Inferior parietal cortex (tissue), 1 donor: Measurements from ENCODE around the gene LMX1B.

Experiments
- DNase-seq: peaks from one replicate; pipeline ENCODE4 v3.0.0-alpha.2; 2016; ENCODE audit errors: extremely low spot score

The LMX1B gene

GRCh38 chr9:126604059-126605055 lies 9.4 kb upstream of the LMX1B start:
- DNase-seq = no peak

- no peak for DNase-seq
Measured at GRCh38 chr9:126605792-126606482, 7.8 kb upstream of the LMX1B start.

DNA sequence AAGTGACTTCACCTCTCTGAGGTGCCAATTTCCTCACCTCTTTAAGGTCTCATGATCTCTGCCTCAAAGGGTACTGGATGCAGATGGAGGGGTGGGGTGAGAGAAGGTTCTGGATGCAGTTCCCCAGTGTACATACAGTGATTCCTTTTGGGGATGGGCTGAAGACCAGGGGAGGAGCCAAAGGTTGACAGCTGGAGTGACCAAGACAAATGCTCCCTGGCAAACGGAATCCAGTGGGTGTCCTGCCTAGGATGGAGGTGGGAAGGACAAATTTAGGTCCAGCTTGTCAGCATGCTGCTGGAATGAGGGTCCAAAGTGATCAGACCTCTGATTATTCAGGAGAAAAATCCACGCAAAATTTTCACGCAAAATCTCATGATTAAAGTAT lies 7.3 kb upstream of the LMX1B start:
- no peak for DNase-seq

- DNase-seq = no peak
Measured at GRCh38 chr9:126607086-126607485, 6.6 kb upstream of the LMX1B start.

DNA sequence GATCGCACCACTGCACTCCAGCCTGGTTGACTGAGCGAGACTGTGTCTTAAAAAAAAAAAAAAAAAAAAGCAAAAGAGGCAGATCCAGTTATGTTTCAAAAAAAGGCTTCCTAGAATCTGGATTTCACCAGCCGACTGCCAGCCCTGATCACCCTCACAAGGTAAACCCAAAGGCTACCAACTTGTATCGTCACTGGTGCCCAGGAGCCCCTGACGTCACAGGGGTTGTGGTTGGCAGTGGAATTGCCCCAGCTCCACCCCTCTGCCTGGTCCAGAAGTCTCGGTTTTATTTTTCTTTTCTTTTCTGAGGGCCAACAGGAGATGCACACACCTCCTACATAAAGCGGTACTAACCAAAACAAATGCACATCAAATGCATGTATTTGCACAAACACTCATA lies 6.0 kb upstream of the LMX1B start:
- DNase-seq = no peak

DNA sequence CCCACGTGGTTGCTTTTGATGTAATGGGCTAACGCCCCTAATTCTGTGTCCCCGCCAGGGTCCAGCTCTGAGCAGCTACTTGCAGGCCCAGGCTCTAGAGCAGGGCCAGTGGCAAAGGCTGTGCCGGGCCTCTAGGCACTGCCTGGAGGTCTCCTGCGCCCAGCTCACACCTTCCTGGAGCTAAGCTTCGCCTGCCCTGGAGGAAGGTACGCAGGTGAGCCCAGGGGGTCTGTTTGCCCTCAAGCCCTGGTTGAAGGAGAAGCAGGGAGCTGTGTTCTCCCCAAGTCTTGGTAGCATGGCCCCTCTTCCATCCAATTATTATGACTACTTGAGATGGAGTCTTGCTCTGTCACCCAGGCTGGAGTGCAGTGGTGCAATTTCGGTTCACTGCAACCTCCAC lies 5.2 kb upstream of the LMX1B start:
- no peak for DNase-seq

GRCh38 chr9:126609191-126609590 lies 4.5 kb upstream of the LMX1B start:
- DNase-seq = no peak

GRCh38 chr9:126609711-126610388 lies 3.9 kb upstream of the LMX1B start:
- no peak for DNase-seq

DNA sequence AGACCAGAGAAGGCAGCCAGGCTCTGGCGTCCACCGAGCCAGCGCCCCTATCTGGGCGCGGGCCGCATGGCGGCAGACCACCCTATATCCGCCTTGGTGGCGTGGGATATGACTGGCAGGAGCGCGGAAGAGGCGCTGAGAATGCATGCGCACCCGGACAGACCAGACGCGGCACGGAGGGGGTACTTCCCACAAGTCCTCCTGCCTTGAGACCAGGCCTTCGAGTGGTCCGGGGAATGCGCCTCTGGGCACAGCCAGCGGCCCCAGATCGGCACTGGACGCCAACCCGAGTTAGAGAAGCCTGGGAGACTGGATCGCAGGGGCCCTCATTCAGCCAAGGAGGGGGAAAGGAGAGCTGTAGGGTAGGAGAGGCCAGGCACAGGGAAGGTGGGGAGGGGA lies 2.5 kb upstream of the LMX1B start:
- DNase-seq = no peak

DNA sequence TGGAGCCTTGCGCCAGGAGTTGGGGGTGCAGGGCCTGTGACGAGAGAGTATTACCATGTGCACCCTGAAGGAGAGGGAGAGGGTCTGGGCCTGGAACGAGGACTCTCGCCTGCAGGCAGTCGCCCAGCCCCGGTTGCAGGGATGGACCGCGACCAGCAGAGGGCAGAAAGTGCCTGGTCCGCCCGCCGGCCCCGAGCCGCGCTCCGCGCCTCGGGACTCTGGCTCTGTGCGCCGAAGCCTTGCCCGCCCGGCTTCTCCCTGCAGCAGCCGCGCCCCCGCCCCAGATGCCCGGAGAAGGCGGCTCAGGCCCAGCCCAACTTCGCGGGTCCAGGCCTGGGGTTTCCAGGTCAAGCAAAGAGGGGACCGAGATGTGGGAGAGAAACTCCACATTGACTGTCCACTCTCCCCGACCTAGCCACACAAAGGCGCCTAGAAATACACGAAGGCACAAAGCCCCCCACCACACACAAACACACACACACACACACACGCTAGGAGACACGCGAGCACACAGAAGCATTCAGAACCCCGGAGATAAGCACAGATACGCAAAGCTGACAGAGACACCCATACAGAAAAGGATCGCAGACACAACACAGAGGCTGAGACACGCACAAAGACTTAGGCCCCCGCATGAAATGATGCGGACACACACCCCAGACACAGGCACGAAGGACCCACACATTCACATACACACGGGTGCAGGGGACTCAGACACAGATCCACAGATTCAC lies 2.0 kb upstream of the LMX1B start:
- DNase-seq = peak; percentile 48

DNA sequence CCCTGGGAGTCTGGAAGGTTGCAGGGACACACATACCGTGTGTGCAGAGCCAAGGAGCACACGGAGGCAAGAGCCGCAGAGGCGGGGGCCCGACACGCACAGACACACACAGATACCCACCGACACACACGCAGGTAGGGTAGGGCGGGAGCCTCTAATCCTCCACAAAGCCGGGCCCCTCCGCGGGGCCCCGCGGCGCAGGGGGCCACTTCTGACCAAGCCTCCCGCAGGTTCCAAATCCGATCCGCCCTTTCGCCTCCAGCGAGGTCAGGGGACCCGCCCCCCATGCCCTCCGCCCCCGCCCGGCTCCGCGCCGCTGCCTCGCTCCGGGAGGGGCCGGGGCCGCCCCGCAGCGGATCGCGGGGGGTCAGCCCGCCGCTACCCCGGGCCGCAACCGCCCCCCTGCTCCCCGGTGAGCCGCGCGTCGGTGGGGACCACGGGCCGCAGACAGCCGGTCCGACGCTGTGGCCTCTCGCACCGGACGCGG lies 1.4 kb upstream of the LMX1B start:
- DNase-seq = no peak

GRCh38 chr9:126612813-126613641 lies 701 bp upstream of the LMX1B start:
- no peak for DNase-seq

GRCh38 chr9:126614088-126614454 lies 343 bp downstream of the LMX1B start:
- DNase-seq = no peak

DNA sequence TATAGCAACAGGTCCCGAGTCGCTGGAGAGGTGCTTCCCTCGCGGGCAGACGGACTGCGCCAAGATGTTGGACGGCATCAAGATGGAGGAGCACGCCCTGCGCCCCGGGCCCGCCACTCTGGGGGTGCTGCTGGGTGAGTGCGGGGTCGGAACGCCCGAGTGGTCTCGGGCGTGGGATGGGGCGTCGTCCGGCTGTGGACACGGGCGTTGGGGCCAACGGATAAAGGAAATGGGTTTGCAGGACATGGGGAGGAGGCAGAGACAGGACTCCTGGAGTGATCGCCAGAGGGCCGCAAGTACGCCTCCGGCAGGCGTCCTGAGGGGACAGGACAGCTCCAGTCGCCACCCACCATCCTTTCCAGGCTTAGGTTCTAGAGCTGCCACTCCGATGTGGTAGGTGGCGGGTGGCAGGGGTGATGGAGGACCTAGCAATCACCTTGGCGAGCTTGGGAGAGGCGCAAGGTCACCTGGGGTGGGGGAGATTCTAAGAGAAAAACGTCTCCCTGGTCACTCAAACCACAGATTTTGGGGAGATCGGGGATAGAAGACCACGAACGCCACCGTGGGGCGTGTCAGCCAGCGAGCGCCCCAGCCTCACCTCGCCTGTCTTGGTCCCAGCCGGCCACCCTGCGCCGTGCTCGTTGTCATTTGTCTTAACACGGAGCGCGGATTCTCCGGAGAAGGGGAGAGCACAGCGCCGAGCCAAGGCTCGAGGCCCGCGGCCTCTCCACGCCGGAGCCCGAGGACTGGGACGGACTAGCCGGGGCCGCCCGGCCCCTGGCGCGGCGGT lies 922 bp downstream of the LMX1B start:
- no peak for DNase-seq

DNA sequence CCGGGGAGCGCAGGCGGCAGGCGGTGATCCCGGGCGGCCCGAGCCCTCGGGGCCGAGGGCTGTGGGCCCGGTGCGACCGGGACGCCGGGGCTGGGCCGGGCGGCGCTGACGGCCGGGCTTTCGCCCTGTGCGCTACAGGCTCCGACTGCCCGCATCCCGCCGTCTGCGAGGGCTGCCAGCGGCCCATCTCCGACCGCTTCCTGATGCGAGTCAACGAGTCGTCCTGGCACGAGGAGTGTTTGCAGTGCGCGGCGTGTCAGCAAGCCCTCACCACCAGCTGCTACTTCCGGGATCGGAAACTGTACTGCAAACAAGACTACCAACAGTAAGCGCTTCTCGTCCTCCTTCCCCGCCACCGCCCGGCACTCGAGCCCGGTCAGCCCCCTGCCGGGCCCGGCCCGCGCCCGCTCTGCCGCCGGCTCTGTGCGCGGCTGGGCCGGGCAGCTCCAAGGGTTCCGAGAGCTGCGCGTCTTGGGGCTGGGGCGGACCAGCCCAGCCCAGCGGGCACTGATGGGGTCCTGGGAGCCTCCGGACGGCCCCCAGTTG lies 1.6 kb downstream of the LMX1B start:
- no peak for DNase-seq

- no peak for DNase-seq
Measured at GRCh38 chr9:126615791-126616447, 2.2 kb downstream of the LMX1B start.

GRCh38 chr9:126616521-126616976 lies 2.8 kb downstream of the LMX1B start:
- no peak for DNase-seq

- no peak for DNase-seq
Measured at GRCh38 chr9:126617003-126617822, 3.5 kb downstream of the LMX1B start.
